Heart left ventricle (tissue), 13 donors: Measurements from ENCODE around the gene SH3BP4.

Source experiments
- POLR2A ChIP-seq, 2 donors: fragments of 450-650 bp; IDR thresholded peaks; one replicate each; pipeline ENCODE4 v1.6.1; 2017; ENCODE audit warnings: antibody characterized with exemption in 2 of 2, mild to moderate bottlenecking in 2 of 2, moderate library complexity in 2 of 2
- TF ChIP-seq, protein P1 (sequence below), 12 donors: fragments of 200-600 bp; sonication (generic) in 4 of 12; IDR thresholded peaks; one replicate each; pipeline versions ENCODE4 v1.5.0 to v1.8.0; 2018 to 2022; ENCODE audit warnings: antibody characterized with exemption in 12 of 12, mild to moderate bottlenecking in 5 of 12
- donor health status: ischemic (EF 13 %, LVEDD 7.1; RV severe dilation, severe dysfunction).
- donor health status: DM: no; HTN: yes; CAD: no.
- donor health status: DM: no; HTN: no; CAD: no.
- donor health status: ischemic (EF 25% LVEDD 6.9; RV normal size, moderate dysfunction).
- donor health status: ischemic (EF 25% LVEDD 5.7; RV mildly dilated, moderate dysfunction).
- donor health status: ischemic (EF 35%, LVEDD 5.7; RV mildly dilated, moderate dysfunction).
- donor health status: nonischemic (EF 11% LVEDD 7.7; RV severe dilation, severe dysfunction).
- donor health status: DM: yes; HTN: yes; CAD: no.
- donor health status: PGD.
- donor health status: ischemic (EF 29% LVEDD 5.4; RV normal size, mild dysfunction).
- donor health status: nonischemic (EF 23%, LVEDD 6.1; RV moderate dilation, normal function).

DNA sequence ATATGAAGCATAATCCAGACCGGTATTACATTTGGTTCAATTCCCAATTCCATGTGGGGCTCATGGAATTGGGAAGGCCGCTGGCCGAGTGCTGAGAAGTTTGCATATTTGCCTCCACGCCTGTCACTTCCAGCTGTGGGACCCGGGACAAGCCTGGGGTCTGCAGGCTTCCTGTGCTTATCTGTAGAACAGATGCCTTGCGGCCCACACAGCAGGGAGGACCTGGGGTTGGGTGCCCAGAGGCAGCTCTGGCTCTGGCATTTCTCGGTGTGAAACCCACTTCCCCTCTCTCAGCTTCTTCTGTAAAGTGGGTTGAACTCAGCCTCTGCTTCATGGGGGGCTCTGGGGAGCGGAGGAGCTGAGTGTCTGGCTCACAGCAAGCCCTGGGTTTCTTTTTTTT lies 97.9 kb downstream of the SH3BP4 start:
- TF ChIP-seq, protein P1, sequence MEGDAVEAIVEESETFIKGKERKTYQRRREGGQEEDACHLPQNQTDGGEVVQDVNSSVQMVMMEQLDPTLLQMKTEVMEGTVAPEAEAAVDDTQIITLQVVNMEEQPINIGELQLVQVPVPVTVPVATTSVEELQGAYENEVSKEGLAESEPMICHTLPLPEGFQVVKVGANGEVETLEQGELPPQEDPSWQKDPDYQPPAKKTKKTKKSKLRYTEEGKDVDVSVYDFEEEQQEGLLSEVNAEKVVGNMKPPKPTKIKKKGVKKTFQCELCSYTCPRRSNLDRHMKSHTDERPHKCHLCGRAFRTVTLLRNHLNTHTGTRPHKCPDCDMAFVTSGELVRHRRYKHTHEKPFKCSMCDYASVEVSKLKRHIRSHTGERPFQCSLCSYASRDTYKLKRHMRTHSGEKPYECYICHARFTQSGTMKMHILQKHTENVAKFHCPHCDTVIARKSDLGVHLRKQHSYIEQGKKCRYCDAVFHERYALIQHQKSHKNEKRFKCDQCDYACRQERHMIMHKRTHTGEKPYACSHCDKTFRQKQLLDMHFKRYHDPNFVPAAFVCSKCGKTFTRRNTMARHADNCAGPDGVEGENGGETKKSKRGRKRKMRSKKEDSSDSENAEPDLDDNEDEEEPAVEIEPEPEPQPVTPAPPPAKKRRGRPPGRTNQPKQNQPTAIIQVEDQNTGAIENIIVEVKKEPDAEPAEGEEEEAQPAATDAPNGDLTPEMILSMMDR (IDR thresholded peaks at IDR 0.05): no peak
- TF ChIP-seq POLR2A (IDR thresholded peaks at IDR 0.05): no peak
